Hippocampal formation (tissue), 2 donors: ENCODE data around the gene DCPS.
"Not testable (repeated sequence)": the region's sequence is repeated elsewhere in the genome, so short reads cannot be mapped to it uniquely, and the experiment has no call there.

Source experiments
- DNase-seq, 2 donors: peaks; one replicate each; lab custom pipeline; 2025; lab: John Stamatoyannopoulos, UW

The DCPS gene

DNA sequence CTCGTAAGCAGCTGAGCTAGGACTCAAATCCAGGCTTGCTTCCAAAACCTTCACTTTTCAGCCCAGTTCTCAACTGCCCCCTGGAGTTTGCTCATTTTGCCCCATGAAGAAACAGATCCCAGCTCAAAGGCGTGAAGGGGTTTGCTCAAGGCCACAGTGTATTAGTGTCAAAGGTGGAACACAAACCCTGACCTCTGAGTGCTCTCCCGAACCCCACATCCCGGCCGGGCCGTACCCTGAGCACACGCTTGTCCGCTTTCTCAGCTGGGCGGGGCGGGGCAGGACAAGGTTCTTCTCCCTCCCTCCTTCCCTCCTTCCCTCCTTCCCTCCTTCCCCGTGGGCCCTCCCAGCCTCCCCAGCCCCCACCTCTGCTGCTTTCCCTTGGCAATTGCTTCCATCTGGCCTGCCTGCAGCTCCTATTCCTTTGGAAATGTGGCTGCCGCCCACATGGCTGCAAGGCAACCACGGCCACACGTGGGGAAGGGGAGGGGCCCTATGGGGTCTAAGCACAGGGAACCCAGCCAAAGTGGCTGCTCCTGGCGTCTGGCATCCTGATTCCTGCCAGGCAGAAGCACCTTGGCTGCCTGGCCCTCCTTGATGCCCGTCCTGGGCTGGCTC is 55.7 kb downstream of the DCPS start:
- DNase-seq, result peak; percentile 56 to 66

DNA sequence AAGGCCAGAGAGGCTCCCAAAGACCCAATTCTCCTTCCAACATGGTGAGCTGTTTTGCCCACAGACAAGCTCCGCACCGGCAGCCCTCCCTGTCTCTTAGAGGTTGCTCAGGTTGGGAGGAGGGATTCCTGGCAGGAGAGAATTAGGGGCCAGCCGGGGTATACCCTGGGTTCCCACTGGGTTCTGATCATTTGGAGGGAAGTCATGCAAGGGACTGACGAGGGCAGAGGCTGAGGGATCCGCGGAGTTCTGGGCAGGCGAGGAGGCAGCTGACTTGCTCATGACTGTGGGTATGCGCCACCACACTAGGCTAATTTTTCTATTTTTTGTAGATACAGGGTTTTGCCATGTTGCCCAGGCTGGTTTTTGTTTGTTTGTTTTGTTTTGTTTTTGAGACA is 56.2 kb downstream of the DCPS start:
- no peak for DNase-seq

DNA sequence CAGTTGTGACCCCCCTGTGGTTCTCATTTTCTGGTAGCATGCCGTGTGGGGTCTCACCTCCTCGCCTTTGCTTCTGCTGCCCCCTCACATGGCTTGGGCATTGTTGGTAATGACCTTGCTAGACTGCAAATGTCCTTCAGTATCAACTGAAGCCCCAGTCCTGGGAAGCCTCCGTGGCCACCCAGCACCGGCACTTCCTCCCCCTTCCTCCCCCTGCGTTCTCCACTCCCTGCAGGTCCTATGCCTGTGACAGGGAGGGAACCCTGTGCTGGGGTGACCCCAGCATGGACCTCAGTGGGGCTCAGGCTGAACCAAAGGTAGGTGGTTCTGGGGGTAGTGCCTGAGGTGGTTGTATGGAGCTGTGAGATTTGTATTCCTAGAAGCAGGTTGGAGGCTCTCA is 57.5 kb downstream of the DCPS start:
- no peak for DNase-seq

- DNase-seq, result no peak
Observed at GRCh38 chr11:126362879-126363655, 59.2 kb downstream of the DCPS start.

GRCh38 chr11:126363706-126364248 is 59.9 kb downstream of the DCPS start:
- peak; percentile 67 to 72 for DNase-seq

DNA sequence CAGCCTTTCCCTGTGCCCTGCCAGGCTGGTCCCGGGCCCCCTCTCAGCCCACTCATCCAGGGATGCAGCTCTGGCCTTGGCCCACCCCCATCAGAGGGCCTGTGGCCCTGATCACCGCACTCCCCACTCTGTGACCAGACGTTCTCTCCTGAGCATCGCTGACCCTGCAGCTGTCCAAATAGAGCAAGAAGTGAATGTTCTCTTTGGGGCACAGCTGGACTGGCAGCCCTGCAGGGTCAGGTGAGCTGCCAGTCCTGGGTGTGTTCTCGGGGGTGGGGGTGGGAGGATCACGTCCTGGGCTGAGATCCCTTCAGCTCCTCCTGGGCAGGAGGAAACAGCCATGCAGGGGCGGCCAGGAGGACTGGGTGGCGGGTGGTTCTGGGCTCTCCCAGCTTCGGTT is 60.9 kb downstream of the DCPS start:
- DNase-seq, result not testable (repeated sequence)

- not testable (repeated sequence) for DNase-seq
Observed at GRCh38 chr11:126365508-126365907, 61.6 kb downstream of the DCPS start.

- no peak for DNase-seq
Observed at GRCh38 chr11:126366064-126366822, 62.4 kb downstream of the DCPS start.

- not testable (repeated sequence) for DNase-seq
Observed at GRCh38 chr11:126366823-126367654, 63.2 kb downstream of the DCPS start.

DNA sequence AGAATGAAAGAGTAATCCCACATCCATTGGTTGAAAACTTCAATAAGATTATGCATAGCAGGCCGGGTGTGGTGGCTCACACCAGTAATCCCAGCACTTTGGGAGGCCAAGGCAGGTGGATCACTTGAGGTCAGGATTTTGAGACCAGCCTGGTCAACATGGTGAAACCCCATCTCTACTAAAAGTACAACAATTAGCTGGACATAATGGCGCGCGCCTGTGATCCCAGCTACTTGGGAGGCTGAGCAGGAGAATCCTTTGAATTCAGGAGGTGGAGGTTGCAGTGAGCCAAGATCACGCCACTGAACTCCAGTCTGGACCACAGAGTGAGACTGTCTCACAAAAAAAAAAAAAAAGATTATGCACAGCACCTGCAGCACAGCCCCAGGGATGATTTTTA is 63.9 kb downstream of the DCPS start:
- DNase-seq, result not testable (repeated sequence)

GRCh38 chr11:126368336-126369119 is 64.7 kb downstream of the DCPS start:
- DNase-seq, result not testable (repeated sequence)

- no peak for DNase-seq
Observed at GRCh38 chr11:126370016-126370415, 66.2 kb downstream of the DCPS start.

DNA sequence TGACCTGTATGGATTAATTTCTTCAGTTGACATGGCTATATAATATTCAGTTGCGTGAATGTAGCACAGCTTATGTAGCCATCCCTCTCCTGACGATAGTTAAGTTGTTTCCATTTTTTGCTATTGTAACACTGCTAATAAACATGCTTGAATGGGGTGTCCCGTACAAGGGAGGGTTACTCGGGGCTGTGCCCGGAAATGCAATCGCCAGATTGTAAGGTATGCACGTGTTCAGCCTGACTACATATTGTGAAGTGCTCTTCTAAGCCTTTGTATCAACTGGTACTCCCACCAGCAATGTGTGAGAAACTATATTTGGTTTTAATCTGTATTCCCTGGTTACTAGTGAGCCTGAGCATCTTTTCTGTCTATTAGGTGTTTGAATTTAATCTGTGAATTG is 67.7 kb downstream of the DCPS start:
- DNase-seq, result no peak

- not testable (repeated sequence) for DNase-seq
Observed at GRCh38 chr11:126373389-126374066, 69.7 kb downstream of the DCPS start.

GRCh38 chr11:126374562-126375300 is 70.9 kb downstream of the DCPS start:
- DNase-seq, result not testable (repeated sequence)

DNA sequence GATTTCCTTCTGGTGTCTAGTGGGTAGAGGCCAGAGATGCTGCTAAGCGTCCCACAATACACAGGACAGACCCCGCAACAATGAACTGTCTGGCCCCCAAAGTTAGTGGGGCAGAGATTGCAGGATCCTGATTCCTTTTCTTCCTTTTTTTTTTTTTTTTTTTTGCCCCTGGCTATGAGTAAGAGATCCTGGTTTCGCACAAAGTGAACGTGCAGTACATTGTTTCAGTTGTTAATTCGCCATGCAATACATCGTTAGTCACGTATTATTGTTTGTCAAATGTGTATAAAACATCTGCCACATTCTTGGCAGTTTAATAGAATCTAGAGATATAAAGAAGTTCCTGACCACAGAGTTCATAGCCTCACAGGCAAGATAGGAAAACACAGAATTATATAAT is 71.9 kb downstream of the DCPS start:
- DNase-seq, result no peak

DNA sequence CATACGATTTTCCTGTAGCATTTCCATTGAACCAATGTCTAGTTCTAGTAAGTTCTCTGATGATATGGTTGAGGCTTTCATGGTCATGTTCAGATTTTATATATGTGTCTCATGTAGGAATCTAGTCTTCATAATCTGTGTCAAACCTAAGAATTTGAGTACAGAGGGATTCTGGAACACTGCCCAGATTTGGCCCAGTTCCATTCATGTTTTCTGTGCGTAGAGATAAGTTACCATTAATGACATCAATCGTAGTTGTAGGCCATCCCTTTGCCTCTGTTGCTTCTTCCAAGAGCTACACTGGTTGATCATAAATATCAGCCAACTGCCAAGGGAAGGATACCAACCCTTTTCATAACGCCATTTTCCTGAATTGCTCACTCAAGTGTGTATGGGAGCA is 74.9 kb downstream of the DCPS start:
- no peak for DNase-seq

- DNase-seq, result no peak
Observed at GRCh38 chr11:126380909-126381308, 77.0 kb downstream of the DCPS start.

- DNase-seq, result not testable (repeated sequence)
Observed at GRCh38 chr11:126381960-126382359, 78.1 kb downstream of the DCPS start.
